GM12874 (cell line): ENCODE data around the gene NHS.

Experiments
- TF ChIP-seq, protein P1 (sequence below): IDR thresholded peaks from 2 replicates; pipeline ENCODE4 v1.5.1; 2011; ENCODE audit warnings: low read depth, mild to moderate bottlenecking, control low read depth, low read length, moderate library complexity; ENCODE audit not compliant: insufficient read depth

The NHS gene

DNA sequence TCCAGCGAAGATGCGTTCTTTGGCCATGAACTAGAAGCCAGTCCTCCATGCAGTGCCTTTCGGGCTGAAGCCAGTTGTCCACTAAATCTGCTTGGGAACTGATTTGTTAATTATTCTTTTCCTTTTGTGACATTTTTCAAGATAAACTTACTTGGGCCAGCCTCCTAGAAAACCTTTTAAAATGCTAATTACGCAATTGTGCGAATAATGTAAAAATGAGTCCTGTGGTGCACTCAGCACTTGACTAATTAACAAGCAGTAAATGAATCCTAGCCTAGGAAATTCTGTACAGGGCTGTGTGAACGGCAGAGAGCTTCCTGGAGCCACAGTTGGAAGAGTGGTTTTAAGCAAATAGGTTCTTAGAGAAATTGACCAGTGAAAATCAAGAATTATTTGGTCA is 212.4 kb downstream of the NHS start:
- TF ChIP-seq, protein P1, sequence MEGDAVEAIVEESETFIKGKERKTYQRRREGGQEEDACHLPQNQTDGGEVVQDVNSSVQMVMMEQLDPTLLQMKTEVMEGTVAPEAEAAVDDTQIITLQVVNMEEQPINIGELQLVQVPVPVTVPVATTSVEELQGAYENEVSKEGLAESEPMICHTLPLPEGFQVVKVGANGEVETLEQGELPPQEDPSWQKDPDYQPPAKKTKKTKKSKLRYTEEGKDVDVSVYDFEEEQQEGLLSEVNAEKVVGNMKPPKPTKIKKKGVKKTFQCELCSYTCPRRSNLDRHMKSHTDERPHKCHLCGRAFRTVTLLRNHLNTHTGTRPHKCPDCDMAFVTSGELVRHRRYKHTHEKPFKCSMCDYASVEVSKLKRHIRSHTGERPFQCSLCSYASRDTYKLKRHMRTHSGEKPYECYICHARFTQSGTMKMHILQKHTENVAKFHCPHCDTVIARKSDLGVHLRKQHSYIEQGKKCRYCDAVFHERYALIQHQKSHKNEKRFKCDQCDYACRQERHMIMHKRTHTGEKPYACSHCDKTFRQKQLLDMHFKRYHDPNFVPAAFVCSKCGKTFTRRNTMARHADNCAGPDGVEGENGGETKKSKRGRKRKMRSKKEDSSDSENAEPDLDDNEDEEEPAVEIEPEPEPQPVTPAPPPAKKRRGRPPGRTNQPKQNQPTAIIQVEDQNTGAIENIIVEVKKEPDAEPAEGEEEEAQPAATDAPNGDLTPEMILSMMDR, result no peak

DNA sequence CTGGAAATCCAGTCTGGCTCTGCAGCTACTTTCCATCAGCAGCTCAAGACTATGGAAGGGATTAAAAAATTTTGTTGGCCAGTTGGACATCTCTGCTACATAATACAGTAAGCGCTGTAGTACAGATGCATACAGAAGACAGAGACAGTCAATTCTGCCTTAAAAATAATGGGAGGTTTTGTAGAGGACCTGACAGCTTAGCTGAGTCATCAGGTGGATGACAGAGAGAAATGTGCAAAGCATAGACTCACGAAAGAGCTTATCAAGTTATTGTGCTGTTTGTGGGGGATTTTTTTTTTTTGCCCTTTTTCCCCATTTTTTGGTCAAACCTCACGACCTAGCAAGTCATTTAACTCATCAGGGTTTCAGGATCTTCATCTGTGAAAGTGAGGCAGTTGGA is 213.3 kb downstream of the NHS start:
- TF ChIP-seq, protein P1, result no peak

DNA sequence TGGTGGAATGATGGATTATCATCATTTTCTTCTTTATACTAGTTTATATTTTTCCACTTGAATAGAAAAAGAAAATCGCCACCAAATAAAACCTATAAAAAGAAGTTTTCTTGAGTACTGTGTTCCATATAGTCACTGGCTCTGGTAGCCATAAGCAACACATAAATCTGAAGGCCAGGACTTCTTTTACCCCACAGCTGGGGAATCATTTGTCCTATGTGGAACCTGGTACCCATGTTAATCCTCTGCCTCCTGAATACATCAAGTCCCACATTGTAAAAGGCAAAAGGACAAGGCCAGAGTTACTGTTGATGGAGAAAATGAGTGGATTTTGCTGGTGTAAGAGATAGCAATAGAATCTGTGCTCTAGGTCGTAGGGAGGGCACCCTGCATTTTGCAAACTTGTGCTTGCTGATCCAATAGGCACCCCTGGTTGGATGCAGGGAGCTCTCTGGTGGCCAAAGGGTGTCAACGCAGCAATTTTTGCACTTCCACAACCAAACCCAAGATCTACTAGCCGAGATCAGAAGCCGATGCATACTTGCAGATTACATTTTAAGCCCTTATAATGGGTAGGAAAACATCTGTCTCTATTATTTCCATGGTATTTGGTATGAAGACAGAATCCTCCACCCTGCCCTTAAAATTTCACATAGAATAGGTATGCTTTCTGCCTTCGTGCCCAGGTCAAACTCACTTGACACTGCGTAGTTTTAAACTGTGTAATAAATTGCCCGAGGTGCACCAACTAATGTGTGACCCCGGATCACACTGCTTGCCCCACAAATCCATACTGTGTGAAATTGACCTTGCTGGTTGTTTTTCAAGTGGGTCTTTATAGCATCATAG is 216.1 kb downstream of the NHS start:
- TF ChIP-seq, protein P1, result peak; percentile 72

DNA sequence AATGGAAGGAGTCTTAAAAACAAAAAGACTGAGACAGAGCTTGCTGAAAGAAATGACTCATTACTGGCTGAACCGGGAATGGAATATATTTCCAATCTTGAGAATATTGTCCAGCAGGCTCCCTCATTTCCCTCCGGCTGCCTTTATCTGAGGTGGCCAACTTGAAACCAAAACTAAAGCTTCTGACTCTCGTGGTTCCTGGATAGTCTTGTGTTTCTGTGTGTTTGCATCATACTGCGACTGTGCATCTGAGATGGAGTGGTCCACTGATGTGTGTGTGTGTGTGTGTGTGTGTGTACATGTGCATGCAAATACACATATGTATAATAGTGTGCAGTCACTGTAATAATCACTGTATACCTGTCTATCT is 216.7 kb downstream of the NHS start:
- TF ChIP-seq, protein P1, result no peak

DNA sequence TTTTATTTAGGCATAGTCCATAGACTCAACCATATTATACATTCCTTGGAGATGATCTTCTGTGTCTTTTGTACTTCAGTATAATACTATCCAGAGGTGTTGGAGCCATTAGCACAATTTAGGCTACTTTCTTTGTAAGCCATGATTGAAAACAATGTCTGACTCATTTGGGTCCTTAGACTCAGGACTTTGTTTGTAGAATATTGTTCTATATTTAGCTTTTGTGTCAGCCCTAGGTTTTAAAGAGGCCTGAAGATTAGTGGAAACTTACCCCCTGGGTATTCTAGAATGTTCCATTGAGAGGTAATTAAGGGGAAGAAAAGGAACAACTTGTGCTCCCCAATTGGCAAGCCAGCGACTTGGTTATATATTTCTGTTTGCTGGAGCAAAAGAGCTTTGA is 217.1 kb downstream of the NHS start:
- TF ChIP-seq, protein P1, result no peak

DNA sequence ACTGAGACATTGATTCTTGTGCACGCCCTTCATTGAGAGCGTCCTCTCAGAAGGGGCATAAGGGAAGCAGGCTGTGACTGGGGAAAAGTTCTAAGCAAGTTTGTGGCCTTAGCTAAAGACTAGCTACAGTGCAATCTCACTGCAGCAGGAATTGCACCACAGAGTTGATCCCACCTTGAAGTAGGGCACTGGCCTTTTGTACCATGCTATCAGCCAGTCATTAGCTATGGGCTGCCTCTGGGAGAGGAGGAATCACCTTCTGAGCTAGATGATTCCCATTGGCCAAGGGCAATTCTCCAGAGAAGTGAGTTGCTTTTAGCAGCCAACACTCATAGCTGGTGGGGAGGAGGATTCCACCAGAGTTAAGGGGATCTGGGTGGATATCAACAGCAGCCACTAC is 219.7 kb downstream of the NHS start:
- TF ChIP-seq, protein P1, result no peak

DNA sequence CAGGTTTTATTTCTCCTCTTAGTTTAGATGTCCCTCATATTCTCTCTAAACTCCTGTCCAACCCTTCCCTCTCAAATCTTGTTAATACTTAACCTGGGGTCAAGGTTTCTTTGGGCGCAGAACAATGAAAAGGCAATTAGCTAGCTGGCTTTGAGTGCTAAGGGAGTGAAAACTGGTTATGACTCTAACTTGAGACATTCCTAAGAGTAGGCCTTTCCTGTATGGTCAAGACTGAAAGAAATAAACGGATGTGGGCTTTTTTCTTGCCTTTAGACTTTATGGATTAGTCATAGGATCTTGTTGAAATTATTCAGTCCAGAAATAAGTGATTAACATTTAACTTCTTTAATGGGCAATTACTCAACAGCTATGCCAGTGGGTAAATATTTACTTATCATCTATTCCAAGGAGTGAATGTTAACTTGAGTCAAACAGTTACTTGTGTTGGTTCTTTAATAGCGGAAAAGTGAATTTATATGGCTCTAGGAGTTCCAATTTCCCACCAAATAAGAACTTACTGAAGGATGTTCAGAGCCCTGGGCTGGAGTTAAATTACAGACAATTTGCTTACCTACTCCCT is 220.5 kb downstream of the NHS start:
- TF ChIP-seq, protein P1, result no peak
